Astrocyte (in vitro differentiated cells and primary cell): Measurements from ENCODE around the gene XXYLT1. TPM values are rescaled to one million over a fixed set of nuclear protein-coding genes. Genes with fewer than 3 reads are reported as not detected.

Source experiments
- DNase-seq: peaks from one replicate; pipeline ENCODE4 v3.0.0-alpha.2; 2010; ENCODE audit warnings: low read depth
- FAIRE-seq: peaks from 2 replicates; lab custom pipeline; 2011; peaks lifted over from hg19 to GRCh38; lab: Jason Lieb, UNC
- H2AFZ ChIP-seq: 2 replicates; pipeline ENCODE4 v1.6.0; 2012; ENCODE audit warnings: low read depth, low read length, inconsistent platforms
- H3K27ac ChIP-seq: 2 replicates; pipeline ENCODE4 v1.5.1; 2011; ENCODE audit warnings: low read depth, low read length, inconsistent platforms
- H3K27me3 ChIP-seq: 2 replicates; pipeline ENCODE4 v1.6.0; 2011; ENCODE audit warnings: low read length, inconsistent platforms; ENCODE audit not compliant: insufficient read depth
- H3K36me3 ChIP-seq: 2 replicates; pipeline ENCODE4 v1.5.1; 2011; ENCODE audit warnings: low read length, inconsistent platforms; ENCODE audit not compliant: insufficient read depth
- H3K4me1 ChIP-seq: 2 replicates; pipeline ENCODE4 v1.5.1; 2011; ENCODE audit warnings: low read length, inconsistent platforms; ENCODE audit not compliant: insufficient read depth
- H3K4me2 ChIP-seq: 2 replicates; pipeline ENCODE4 v1.6.0; 2012; ENCODE audit warnings: low read length, inconsistent platforms
- H3K4me3 ChIP-seq: 2 replicates; pipeline ENCODE4 v1.5.1; 2011; ENCODE audit warnings: low read depth, mild to moderate bottlenecking, low read length, inconsistent platforms; ENCODE audit not compliant: insufficient read depth
- H3K79me2 ChIP-seq: 2 replicates; pipeline ENCODE4 v1.6.0; 2012; ENCODE audit warnings: mild to moderate bottlenecking, low read length, inconsistent platforms; ENCODE audit not compliant: insufficient read depth
- H3K9ac ChIP-seq: 2 replicates; pipeline ENCODE4 v1.6.0; 2012; ENCODE audit warnings: mild to moderate bottlenecking, low read length, inconsistent platforms
- H3K9me3 ChIP-seq: 2 replicates; pipeline ENCODE4 v1.5.1; 2012; ENCODE audit warnings: low read depth, mild to moderate bottlenecking, low read length, inconsistent platforms; ENCODE audit not compliant: insufficient read depth
- H4K20me1 ChIP-seq: 2 replicates; pipeline ENCODE4 v1.6.0; 2012; ENCODE audit warnings: low read length, inconsistent platforms; ENCODE audit not compliant: insufficient read depth
- H3K27ac Mint-ChIP-seq: one replicate; pipeline ENCODE4 v1.8.0; 2021; ENCODE audit warnings: mild to moderate bottlenecking, mixed read lengths; ENCODE audit not compliant: unreplicated experiment
- H3K27me3 Mint-ChIP-seq: one replicate; pipeline ENCODE4 v1.8.0; 2021; ENCODE audit warnings: low read depth, mixed read lengths; ENCODE audit not compliant: unreplicated experiment
- H3K36me3 Mint-ChIP-seq: one replicate; pipeline ENCODE4 v1.8.0; 2021; ENCODE audit warnings: low read depth, mixed read lengths; ENCODE audit not compliant: unreplicated experiment
- H3K4me1 Mint-ChIP-seq: one replicate; pipeline ENCODE4 v1.8.0; 2021; ENCODE audit warnings: low read depth, mixed read lengths; ENCODE audit not compliant: unreplicated experiment
- H3K4me3 Mint-ChIP-seq: one replicate; pipeline ENCODE4 v1.8.0; 2021; ENCODE audit warnings: mild to moderate bottlenecking, moderate library complexity, mixed read lengths; ENCODE audit not compliant: unreplicated experiment
- H3K9me3 Mint-ChIP-seq: one replicate; pipeline ENCODE4 v1.8.0; 2021; ENCODE audit warnings: mild to moderate bottlenecking, mixed read lengths; ENCODE audit not compliant: unreplicated experiment
- EZH2 ChIP-seq: IDR thresholded peaks from 2 replicates; pipeline ENCODE4 v1.6.1; 2012; ENCODE audit warnings: mild to moderate bottlenecking, low read length, inconsistent platforms; ENCODE audit not compliant: insufficient read depth
- total RNA-seq: library from RNA; stranded (reverse); gene quantifications from 2 replicates; pipeline ENCODE4 v1.2.1, GENCODE V29; 2021
- TF ChIP-seq, protein P1 (sequence below): IDR thresholded peaks from 2 replicates; pipeline ENCODE4 v1.5.1; 2011; ENCODE audit warnings: low read depth, mild to moderate bottlenecking, inconsistent platforms, low read length, moderate library complexity; ENCODE audit not compliant: insufficient read depth

Gene XXYLT1
- total RNA-seq, 1 donor from 2014 or later, result 26.2 TPM

DNA sequence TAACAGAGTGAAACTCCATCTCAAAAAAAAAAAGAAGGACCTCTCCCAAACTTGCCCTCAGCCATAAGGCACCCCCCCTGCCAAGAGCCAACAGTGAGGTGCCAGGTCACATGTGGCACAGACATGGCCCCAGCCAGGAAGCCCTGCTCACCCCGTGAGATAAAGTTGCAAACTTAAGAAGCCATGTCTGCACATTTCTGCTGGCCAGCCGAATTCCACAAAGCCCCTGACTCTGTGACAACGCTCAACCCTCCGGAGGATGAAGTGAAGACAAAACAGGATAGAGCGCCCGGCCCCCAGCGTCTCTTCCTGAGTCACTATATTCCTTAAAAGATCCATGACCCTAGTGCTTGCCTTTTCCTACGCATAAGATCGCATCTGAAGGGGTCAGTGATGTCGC, 188.1 kb downstream of the XXYLT1 start:
- FAIRE-seq (no peak), DNase-seq (no peak)
- H3K9ac ChIP-seq, result no peak overlapping the region
- no peak overlapping the region for H3K4me2 ChIP-seq
- peaks cover 38% of the 10 kb centered on the region for H4K20me1 ChIP-seq
- H3K9me3 ChIP-seq, result no peaks in the 10 kb centered on the region
- Mint-ChIP-seq H3K36me3 (peaks cover 4% of the 10 kb centered on the region), H3K4me1 (peaks cover 18% of the 10 kb centered on the region), H3K4me3 (peak overlapping the region; percentile 40), H3K9me3 (no peaks in the 10 kb centered on the region), H3K27ac (no peak overlapping the region), H3K27me3 (peaks cover 2% of the 10 kb centered on the region)
- no peaks in the 10 kb centered on the region for H3K27me3 ChIP-seq
- no peaks in the 10 kb centered on the region for H3K36me3 ChIP-seq
- H3K79me2 ChIP-seq, result no peaks in the 10 kb centered on the region
- no peak overlapping the region for H2AFZ ChIP-seq
- no peak overlapping the region for H3K4me3 ChIP-seq
- H3K27ac ChIP-seq, result no peak overlapping the region
- no peak for TF ChIP-seq EZH2
- TF ChIP-seq, protein P1, sequence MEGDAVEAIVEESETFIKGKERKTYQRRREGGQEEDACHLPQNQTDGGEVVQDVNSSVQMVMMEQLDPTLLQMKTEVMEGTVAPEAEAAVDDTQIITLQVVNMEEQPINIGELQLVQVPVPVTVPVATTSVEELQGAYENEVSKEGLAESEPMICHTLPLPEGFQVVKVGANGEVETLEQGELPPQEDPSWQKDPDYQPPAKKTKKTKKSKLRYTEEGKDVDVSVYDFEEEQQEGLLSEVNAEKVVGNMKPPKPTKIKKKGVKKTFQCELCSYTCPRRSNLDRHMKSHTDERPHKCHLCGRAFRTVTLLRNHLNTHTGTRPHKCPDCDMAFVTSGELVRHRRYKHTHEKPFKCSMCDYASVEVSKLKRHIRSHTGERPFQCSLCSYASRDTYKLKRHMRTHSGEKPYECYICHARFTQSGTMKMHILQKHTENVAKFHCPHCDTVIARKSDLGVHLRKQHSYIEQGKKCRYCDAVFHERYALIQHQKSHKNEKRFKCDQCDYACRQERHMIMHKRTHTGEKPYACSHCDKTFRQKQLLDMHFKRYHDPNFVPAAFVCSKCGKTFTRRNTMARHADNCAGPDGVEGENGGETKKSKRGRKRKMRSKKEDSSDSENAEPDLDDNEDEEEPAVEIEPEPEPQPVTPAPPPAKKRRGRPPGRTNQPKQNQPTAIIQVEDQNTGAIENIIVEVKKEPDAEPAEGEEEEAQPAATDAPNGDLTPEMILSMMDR, result no peak
- peaks cover 9% of the 10 kb centered on the region for H3K4me1 ChIP-seq

DNA sequence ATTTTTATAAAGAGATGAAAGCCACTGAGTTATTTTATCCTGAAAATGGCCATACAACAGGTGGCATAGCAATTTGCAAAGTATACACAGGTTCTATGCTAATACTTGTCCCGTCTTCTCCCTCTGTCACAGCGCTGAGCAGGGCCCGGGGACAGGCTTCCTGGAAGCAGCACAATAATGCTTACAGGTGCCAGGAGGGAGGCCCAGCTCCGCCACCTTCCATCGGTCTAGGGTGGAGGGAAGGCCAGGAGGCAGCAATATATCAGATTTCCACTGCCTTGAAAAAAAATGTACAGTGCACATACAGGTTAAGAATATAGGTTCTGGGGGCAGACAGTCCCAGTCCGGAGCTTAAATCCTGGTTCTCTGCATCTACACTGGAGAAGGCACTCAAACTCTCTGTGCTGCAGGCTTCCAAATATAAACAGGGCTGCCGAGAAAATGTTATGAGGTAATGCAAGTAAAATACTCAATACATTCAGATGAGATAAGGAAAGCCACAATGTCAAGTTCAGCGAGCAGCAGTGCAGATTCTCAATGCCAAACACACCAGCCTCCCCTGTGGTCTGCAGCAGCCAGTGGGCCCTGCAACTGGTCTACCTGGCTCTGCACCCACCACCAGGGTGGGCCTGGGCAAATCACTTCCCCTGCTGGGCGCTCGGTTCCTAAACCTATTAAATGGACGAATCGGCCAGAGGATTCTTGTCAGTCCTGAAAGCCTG, 189.6 kb downstream of the XXYLT1 start:
- Histone ChIP-seq H4K20me1 (peaks cover 43% of the 10 kb centered on the region), H3K79me2 (no peaks in the 10 kb centered on the region), H3K36me3 (no peaks in the 10 kb centered on the region), H3K4me3 (no peak overlapping the region), H3K9ac (no peak overlapping the region), H3K4me1 (peaks cover 9% of the 10 kb centered on the region), H3K27ac (no peak overlapping the region), H3K9me3 (no peaks in the 10 kb centered on the region), H3K4me2 (peak overlapping the region; percentile 7), H2AFZ (no peak overlapping the region), H3K27me3 (no peaks in the 10 kb centered on the region)
- FAIRE-seq (no peak), DNase-seq (peak; percentile 75)
- H3K9me3 Mint-ChIP-seq, result no peaks in the 10 kb centered on the region
- TF ChIP-seq, protein P1, result no peak
- no peak for TF ChIP-seq EZH2
- H3K4me1 Mint-ChIP-seq, result peaks cover 18% of the 10 kb centered on the region
- H3K27ac Mint-ChIP-seq, result no peak overlapping the region
- peaks cover 7% of the 10 kb centered on the region for H3K27me3 Mint-ChIP-seq
- H3K36me3 Mint-ChIP-seq, result peaks cover 6% of the 10 kb centered on the region
- H3K4me3 Mint-ChIP-seq, result peak overlapping the region; percentile 29

DNA sequence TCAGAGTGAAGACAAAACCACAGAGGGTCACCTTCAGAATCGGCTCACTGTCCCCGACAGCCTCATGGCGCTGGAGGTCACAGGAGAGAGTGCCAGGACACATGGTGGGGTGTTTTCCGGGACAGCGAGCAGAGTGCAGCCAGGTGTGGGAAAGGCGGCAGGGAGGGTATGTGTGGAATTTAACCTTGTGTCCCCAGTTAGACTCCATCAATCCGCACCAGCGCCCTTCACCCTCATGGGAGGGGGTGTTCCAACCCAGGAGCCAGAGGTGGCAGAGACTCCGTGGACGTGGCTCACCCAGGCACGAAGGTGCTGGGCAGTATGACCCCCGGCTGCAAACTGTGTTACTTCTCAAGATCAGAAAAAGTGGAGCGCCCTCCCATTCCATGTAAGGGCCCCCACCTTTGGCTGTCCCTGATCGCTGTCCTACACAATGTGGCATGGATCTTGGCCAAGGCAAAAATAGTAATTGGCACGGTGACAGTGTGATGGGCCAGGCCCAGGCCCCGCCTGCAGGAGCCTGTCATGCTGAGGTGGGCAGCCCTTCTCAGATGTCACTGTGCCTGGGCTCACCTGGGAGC, 190.3 kb downstream of the XXYLT1 start:
- H3K9ac ChIP-seq, result no peak overlapping the region
- Mint-ChIP-seq H3K36me3 (peaks cover 4% of the 10 kb centered on the region), H3K27me3 (peaks cover 7% of the 10 kb centered on the region), H3K4me3 (no peak overlapping the region), H3K27ac (no peak overlapping the region), H3K9me3 (no peaks in the 10 kb centered on the region), H3K4me1 (peaks cover 18% of the 10 kb centered on the region)
- H3K79me2 ChIP-seq, result no peaks in the 10 kb centered on the region
- H4K20me1 ChIP-seq, result peaks cover 45% of the 10 kb centered on the region
- no peaks in the 10 kb centered on the region for H3K9me3 ChIP-seq
- H3K4me3 ChIP-seq, result no peak overlapping the region
- DNase-seq, result peak; percentile 14
- peaks cover 9% of the 10 kb centered on the region for H3K4me1 ChIP-seq
- FAIRE-seq, result no peak
- H3K27ac ChIP-seq, result no peak overlapping the region
- no peaks in the 10 kb centered on the region for H3K36me3 ChIP-seq
- H2AFZ ChIP-seq, result no peak overlapping the region
- H3K27me3 ChIP-seq, result no peaks in the 10 kb centered on the region
- no peak for TF ChIP-seq EZH2
- TF ChIP-seq, protein P1, result no peak
- no peak overlapping the region for H3K4me2 ChIP-seq
